ENCODE data around the gene CNTN4. TPM values are rescaled to one million over a fixed set of nuclear protein-coding genes. Genes with fewer than 3 reads are reported as not detected.
A peak's percentile ranks its signal among the peaks of the same experiment; 100 is the strongest.

Gene CNTN4
- total RNA-seq, 1 donor from 2014 or later: 56.9 TPM

DNA sequence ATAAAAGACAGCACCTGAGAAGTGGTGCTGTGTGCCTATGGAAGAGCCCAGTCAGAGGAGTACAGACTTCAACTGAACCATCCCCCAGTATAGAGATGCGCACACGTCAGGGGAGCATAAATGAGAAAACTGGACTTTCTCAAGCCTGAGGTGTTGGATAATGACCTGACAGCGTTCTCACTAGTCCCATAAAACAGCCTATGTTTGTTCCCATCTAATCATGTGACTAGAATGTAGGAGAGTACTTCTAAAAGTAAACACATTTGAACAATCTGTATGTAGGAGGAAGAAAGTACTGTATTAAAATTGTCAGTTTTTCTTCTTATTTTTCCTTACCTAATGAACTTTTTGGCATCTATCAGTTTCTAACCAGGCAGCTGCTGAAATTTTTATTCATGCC, 498.9 kb downstream of the CNTN4 start:
- DNase-seq: no peak

DNA sequence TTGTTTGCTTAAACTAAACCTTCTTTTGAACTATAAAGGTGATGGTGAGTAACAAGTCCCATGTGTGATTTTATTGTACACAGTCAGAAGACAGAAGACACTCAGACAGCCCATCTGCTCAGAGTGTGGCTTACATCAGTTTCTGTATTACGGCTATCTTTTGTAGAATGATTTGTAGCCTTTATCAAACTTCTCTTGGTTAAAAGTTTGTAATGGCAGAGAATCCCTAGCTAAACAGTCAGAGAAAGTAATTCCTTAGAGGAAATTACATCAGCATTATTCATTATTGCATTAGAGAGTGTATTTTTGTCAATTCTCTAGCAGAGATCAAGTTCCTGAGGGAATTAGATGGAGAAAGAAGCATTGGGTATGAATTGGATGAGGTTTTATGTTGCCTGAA, 500.8 kb downstream of the CNTN4 start:
- no peak for DNase-seq

DNA sequence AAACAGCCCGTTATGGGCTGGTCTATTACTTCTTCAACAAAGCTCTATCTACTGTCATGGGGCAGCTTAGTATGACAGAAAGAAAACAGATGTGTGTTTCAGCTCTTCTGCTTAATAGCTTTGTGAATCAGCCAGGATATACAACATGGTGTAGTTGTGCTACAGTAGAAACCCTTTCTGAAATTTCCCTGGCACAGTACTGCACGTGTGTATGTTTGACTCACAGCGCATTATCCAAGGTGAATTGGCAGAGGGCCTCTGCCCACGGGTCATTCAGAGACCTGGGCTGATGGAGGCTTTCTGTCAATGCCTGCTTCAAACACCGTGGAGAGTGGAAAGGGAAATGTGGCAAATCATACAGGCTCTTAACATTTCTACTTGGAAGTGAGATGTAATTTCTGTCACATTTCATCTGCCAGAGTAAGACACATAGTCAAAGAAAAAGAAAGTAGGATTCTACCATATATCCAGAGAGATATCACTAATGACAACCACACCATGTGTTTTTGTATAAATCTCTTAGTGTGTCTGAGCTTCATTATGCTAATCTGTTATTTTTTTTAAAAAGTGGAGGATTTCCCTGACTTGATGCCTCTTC, 505.1 kb downstream of the CNTN4 start:
- no peak for DNase-seq

DNA sequence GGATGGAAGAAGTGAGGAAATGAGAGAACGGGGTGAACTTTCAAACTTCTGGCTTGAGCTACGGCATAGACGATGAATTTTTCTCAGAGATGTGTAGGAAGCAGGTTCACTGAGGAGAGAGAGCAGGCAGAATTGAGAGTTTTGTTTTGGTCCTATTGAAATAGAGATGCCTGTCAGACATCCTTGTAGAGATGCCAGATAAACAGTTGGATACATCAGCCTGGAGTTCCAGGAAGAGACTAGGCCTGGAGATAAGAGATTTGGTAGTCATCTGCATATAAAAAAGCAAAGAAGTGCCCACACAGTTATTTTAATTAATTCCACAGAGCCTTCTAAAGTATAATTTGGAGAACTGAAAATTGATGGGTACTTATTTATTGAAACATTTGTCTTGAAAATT, 515.9 kb downstream of the CNTN4 start:
- DNase-seq: no peak

DNA sequence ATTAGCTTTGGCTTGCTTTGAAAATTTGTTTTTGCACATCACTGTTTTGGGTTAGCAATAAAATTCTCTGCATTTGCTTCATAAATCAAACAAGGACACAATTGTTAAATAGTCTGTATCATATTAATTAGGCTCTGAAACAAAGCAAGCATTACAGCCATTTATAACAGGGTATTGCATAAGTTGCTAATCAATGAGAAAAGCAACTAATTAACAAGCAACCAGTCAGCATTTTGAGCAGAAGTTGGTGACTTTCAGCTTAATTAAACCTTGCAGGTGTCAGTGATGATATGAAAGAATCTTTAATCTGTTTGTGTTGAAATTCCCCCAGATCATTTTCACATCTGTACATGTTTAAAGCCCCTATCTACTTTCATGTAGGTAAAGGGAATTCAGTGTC, 516.4 kb downstream of the CNTN4 start:
- no peak for DNase-seq

DNA sequence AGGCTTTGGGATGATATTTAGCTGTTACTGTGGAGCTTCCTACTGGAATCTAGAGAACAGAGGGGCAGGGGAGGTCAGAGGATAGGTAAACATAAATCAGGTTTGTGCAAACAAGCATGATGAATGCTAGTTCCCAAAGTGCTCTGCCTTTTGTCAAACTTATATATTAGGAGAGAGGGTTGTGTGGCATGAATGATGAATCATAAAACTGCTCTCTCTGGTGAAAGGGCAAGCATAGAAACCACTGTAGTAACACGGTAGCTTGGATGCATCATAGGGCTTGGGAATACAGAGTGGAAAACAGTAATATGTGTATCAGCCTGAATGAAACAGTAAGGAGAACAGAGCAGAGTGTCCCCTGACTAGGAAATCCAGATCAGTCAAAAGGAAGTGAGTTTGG, 524.8 kb downstream of the CNTN4 start:
- no peak for DNase-seq

DNA sequence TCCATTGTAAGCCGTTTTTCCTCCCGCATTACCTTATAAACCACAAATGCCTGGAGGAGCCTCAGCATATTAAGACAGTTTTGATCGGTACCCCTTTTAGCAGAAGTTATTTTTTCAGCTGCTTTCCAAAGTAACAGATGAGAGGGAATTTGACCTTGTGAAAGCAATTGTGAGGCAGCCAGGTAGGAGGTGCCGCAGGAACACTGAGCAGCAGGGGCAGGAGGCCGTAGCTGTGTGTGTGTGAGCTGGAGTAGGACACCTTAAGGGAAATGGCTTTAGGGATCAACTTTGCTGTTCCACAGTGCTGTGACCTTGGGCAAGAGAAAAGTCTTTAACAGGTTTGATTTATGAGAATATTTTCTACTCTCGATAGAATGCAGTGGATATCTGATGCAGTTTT, 529.5 kb downstream of the CNTN4 start:
- DNase-seq: no peak

DNA sequence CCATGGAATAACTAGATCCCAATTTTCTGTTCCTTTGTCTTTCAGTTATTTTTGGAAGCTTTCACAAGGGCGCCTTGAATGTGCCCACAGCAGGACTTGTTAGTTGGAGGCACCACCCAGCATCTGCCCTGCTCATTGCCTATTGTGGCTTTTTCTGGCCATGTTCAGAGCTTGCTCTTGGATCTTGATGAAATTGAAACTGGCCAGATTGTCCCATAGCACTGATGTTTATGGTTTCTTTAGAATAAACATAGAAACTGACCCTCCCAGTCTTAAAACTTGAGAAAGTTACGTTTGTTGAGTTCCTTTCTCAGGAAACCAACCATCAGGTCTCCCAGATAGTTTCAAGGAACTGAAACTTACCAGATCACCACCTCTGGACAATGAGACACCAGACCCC, 536.8 kb downstream of the CNTN4 start:
- DNase-seq: no peak

DNA sequence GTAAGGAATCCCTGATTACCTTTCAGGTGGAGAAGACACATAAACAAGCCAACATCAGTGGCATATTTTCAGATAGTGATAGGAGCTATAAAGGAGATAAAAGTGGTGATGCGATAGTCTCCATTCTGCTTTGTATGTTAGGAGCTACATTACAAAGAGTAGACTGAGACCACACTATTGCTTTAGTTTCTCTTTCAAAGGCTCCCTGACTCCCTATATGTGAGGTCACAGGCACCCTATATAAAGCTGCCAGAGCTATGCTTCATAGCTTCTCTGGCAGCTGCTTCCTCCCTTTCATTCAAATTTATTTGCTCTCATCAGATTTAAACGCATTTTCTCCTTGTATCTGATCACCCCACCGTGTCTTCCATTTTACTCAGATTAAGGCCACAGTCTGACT, 544.9 kb downstream of the CNTN4 start:
- no peak for DNase-seq

DNA sequence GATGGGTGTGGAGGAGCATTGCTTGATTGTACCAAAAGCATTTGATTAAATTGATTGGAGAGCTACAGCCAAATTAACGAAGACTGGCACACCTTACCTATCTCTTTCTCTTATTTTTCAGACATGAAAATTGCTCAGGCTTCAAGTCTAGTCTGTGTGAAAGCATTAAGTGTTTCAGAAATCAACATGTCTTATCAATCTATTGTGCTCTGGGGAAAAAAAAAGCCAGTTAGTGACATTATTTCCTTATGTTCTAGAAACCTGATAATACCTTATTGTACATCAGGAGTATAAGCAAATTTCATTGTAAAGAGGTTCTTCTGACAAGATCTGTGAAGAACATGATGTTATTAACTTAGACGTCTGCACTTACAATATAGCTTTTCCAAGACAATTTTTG, 546.3 kb downstream of the CNTN4 start:
- DNase-seq: no peak

DNA sequence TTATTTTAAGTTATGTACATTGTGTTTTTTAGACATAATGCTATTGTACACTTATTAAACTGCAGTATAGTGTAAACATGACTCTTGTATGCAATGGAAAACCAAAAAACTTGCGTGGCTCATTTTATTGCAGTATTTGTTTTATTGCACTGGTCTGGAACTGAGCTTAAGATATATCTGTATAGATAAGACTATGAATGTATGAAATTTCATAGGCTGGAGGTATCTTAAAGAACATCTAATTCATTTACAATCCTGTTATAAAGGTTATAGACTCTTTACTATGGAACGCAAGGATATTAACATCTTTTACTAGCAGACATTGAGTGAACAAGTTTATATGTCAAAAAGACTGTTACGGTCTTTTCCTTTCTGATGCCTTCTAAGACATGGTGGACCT, 552.1 kb downstream of the CNTN4 start:
- DNase-seq: no peak

DNA sequence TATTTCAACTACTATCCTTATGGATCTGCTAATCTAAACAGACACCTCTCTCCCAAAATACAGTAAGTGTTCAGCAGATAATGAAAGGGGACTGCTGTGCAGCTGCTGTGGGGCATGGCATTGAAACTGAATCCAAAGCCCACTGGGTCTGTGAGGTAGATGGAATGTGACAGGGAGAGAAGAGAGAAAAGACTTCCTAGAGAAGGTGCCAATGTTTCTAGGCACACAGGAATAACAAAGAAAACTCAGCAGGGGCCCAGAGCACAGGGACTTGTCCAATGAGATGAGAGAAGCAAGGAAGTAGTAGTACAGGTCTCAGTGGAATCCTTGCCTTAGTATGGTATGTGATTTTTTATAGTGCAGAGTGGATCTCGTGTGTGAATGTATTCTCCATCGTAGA, 553.7 kb downstream of the CNTN4 start:
- no peak for DNase-seq

DNA sequence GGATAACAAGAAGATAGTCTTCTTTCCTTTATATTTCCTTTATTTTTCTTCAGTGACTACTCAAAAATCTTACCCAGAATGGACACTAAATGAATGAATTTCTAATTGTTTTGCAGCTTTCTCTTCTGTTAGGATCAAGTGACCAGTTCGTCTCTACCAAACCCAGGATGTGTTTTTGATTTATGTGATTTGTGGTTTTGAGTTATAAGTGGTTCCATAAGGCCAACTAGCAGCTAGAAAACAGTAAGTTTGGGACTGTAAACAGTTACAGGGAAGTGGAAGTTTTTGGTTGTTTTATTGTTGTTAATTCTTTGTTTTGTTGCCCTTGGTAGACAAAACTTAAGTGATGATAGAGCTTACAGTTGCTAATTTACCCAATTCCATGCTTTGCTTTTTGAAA, 555.0 kb downstream of the CNTN4 start:
- no peak for DNase-seq

DNA sequence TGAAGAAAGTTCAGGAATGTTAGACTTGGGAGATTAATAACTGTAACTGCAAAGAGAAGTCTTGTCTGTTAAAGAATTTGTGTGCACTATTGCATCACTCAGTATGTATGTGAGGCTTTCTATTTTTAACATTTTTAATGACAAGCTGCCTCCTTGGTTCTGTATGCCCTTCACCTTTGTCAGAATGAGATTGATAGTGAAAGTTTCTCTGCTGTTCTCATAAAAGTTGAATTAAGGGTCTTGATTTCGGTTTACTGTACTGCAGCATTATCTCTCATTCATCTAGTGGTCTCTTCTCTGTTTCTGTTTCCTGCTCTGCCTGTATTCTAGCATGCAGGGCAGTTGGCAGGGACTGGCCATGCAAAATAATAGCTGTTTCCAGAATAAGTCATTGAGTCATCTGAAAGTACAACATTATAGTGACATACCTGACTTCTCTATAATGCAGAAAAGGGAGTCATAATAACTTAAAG, 556.6 kb downstream of the CNTN4 start:
- DNase-seq: no peak

DNA sequence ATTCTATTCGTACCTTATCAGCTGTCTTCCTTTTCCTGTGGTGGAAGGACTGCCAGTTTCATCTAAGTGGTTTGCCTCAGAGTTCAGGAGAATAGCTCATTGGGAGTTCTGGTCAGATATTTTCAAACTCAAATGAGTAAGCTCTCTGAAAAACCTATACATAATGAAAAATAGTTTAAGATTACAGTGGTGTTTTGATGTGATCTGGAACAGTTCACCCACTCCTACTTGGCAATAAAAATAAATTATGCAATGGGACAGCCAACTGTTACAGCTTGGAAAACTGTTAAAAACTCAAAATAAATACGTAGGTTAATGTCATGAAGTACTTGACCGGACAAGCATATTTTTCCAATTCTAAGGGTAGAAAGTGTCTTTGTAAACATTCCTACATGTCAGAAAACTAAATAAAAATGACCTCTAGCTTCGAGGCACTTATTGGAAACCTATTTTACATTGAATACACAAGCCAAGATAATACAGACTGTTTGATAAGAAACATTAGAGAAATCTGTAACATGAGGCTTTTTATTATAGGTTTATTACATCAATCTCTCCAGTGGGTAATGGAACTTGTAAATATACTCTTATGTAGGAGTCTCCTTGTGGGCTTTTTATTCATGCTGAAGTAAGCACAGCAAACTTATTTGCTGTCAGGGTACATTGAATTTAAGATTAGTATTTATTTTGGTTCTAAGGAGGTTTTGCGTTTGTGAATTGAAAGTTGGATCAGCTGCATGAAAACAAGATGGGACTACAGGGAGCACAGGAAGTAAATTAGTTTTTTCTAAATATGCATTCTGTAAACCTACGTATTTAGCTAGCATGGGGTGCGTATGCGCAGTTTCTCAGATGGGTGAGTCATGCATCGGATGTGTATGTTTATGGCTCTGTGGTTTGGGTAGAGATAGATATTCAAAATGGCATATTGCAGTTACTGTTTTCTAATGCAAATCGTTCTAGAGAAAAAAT, 558.4 kb downstream of the CNTN4 start:
- peak; percentile 4 for DNase-seq

DNA sequence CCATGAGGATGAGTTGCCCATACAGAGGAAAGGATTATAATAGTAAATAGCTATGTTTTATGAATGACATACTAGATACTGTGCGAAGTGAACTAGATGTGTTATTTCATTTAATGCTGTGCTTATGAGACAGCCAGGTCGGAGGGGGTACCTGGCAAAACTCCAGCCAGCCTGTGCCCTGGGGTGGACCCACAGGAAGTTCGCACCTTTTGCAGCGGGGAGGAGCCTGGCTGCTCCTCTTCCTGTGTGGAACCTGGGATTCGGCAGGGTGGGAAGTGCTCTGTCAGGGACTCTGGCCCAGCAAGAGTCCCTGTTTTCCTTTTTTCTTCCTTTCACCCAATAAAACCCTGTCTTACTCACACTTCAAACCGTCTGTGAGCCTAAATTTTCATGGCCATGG, 559.3 kb downstream of the CNTN4 start:
- no peak for DNase-seq

DNA sequence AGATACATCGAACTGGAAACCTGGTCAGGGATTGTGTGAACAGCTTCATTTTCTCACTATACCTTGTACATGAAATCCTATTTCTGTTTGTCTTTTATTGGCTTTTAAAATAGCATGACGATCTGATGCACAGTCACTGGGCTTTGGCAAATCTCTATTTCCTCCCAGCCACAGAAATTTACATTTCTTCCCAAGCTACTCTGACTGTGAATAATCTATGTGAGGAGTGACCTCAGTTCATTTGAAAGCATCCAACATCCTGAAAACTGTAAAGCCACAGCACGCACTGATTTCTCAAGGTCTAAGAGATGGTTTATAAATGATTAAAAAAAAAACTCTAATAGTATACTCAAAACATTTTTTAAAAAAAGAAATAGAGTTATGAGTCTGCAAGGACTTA, 561.2 kb downstream of the CNTN4 start:
- no peak for DNase-seq

DNA sequence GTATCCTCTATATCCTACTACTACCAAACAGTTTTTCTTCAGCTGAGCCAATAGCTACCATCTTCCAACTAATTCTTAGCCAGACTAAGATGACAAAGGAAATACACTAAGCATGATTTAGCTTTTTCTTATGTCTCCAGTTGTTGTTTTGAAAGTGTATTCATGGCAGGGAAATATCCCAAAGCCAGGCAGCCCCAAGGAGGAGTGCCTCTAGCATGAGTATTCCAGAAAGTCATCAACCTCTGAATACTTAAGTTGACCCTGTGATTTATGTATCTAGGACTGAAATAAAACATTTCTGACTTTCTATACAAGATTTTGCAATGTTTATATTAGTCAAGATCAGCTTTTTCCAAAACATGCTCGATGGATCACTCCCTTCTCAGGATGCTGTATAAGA, 562.4 kb downstream of the CNTN4 start:
- DNase-seq: no peak

DNA sequence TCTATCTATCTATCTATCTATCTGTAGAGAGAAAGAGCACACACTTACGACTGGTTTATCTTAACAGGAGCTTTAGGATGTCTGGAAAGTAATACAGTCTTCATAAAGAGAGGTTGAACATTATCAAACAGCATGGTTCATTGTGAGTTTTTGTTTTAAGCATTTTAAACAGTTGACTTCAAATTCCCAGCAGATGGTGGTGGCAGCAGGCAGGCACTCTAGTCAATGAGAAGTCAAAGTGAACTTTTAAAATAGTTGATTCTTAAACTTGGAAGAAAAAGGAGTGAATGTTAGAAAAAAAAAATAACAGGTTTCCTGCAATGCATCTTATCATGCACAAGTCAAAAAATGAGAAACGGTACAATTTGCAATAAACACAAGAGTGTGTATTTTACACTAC, 578.8 kb downstream of the CNTN4 start:
- no peak for DNase-seq

DNA sequence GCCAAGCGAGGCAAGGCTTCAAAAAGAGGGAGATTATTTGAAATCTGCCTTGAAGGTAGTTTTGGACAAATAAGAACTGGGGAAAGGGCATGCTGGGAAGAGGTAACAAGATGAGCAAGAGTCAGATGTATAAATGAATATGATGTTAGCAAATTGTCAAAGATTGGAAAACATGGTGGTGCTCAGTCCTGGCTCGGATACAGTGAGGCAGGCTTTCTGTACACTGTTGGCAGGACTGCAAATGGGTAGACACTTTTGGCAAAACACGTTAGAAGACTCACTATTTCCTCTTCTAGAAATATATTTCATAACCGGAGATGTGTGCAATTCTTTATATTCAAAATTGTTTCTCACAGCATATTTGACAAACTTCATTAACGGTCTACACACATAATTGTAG, 581.6 kb downstream of the CNTN4 start:
- DNase-seq: no peak

DNA sequence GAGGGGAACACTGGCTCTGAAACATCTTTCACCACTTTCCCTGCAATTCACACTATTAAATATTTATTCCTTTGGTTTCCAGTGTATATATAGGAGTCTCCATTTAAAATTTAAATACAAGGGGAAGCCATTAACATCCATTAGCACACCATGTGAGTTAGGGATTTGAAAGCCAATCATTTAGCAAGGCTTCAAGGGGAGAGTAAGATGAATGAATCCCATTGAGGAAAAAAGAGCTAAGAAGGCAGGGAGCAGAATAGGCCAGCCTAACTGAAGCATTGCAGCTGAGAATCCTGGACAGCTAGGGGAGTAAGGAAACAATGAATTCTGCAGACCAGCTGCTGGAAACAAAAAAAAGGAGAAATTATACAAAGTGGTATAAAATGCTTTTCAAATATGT, 585.4 kb downstream of the CNTN4 start:
- no peak for DNase-seq

DNA sequence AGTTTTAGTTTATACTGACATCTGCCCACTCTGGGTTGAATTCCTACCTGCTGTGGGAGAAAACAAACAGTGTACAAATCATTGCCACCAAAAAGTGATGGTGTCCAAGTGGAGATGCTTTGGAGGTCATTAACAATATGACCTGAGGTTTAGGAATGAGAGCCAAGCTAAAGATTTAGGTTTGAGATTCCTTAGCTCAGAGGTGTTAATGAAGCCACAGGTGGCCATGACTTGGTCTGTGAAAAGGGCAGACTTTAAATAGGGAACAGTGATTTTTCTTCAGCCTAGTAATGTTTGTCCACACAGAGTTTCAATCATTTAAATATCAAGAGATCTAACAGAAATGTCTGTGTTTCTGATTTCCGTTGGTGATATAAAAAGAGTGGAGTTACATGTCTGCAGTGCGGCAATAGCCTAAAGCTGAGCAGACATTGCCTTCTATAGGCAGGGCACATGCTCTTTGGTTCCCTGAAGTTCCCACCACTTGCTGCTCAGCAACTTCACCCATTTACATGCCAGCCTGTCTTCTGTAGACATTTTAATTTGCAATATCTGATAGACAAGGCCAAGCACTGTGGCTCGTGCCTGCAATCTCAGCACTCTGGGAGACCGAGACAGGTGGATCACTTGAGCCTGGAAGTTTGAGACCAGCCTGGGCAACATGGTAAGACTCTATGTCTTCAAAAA, 588.3 kb downstream of the CNTN4 start:
- DNase-seq: no peak

DNA sequence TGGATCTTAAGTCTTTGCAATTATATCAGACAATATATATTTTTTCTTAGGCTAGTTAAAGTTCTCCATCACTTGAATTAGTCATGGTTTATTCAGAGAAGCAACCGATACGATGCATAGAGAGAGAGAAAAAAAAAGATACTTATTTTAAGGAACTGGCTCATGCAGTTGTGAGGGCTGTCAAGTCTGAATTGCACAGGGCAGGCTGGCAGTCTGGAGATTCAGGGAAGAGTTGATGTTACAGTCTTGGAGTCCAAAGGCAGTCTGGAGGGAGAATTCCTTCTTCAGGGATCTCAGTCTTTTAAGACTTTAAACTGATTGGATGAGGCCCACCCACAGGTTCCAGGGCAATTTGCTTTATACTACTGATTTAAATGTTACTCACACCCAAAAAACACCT, 598.9 kb downstream of the CNTN4 start:
- no peak for DNase-seq

Data from occipital lobe (tissue), 2 donors.